OCI-M1 (cell line): ENCODE measurements around the gene NAT16.

Source experiments
- DNase-seq: peaks from one replicate; lab custom pipeline; 2025; lab: John Stamatoyannopoulos, UW

Gene NAT16

DNA sequence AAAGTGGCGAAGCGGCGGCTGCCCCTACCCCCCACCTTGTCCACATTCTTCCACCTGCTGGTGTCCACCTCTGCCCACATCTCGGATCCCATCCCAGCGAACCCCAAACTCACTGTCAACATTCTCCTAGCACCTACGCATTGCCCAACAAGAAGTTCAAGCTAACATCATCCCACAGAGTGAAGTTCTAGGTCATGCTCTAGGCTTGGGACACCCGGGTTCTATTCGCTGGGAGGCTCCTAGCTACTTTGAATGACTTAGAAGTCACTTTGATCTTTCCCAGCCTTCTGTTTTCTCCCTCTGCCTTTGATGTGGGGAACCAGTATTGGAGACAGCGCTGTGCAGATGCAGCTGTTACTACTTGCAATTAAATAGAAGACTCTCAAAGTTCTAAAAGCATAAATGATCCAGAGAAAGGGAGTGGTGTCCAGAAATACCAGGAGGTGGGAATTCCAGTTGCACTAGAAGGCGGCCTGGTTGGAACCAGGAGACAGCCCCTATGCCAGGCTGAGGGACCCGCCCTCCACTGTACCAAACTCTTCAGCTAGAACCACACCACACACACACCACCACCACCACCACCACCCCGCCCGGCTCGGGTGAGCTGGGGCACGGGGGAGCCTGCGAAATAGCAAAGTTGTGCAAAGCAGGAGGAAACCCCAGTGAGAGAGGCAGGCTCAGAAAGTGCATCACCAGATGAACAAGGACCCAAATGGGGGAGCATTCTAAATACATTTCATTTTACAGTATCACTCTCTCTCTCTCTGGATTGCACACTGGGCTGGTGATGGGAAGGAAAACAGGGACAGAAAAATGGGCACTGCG is 9.3 kb downstream of the NAT16 start:
- no peak for DNase-seq

GRCh38 chr7:101169838-101170551 is 10.1 kb downstream of the NAT16 start:
- DNase-seq: peak; percentile 89

DNA sequence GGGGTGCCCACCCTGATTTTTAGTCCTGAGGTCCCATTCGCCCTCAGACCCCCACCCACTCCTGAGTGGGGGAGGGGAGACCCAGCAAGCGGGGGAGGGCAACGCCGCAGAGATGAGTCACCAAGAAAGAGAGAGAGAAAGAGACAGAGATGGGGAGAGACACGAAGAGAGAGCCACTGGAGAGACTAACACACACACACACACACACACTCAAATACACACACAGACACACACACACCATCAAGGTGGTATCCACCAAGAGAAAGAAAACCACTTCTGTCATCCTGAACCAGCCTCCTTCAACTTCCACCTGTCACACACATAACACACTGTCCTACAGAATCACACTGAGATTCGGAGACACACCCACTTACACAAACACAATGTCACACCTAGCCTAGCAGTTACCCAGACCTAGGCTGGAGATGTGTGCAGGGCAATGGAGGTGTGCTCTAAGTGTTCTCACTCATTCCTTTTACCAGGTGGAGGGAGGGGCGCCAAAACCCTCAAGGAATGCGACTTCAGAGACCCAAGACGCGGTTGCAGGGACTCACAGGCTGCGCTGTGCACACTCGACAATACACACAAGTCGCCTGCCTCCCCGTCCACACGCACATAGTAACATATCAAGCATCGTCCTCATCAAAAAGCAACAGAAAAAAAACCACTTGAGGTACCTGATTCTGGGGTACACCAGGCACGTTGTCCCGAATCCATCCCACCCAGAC is 10.8 kb downstream of the NAT16 start:
- peak; percentile 52 for DNase-seq

DNA sequence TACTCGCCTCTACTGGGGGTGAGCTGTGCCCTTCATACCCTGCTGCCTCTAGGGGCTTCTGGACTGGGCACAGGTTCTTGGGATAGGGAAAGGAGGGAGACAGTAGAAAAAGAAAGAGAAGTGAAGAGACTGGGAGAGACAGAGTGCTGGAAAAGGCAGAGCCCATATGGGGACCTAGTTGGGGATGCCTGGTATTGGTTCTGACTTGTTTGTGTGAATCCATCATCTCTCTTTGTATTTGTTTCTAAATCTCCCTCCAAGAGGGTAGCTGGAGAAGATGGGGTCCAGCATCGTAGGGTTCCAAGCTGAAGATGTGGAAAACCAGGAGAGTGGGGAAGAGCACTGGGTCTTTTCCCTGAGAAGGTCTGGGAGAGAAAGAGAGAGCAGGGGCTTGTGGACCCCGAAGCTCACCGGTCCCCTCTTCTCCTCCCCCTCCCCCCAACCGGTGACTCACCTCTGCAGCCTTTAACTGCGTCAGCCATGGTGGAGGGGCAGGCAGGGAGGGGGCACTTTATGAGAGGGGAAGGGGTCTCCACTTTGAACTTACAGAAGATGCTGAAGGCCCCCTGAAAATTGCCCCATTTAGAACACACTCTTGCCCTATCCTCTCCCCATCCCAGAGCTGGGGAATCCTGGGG is 11.6 kb downstream of the NAT16 start:
- DNase-seq: no peak

GRCh38 chr7:101167645-101168411 is 12.3 kb downstream of the NAT16 start:
- DNase-seq: no peak

- DNase-seq: peak; percentile 41
Measured at GRCh38 chr7:101166909-101167644, 13.0 kb downstream of the NAT16 start.

GRCh38 chr7:101166648-101166908 is 13.5 kb downstream of the NAT16 start:
- DNase-seq: no peak

DNA sequence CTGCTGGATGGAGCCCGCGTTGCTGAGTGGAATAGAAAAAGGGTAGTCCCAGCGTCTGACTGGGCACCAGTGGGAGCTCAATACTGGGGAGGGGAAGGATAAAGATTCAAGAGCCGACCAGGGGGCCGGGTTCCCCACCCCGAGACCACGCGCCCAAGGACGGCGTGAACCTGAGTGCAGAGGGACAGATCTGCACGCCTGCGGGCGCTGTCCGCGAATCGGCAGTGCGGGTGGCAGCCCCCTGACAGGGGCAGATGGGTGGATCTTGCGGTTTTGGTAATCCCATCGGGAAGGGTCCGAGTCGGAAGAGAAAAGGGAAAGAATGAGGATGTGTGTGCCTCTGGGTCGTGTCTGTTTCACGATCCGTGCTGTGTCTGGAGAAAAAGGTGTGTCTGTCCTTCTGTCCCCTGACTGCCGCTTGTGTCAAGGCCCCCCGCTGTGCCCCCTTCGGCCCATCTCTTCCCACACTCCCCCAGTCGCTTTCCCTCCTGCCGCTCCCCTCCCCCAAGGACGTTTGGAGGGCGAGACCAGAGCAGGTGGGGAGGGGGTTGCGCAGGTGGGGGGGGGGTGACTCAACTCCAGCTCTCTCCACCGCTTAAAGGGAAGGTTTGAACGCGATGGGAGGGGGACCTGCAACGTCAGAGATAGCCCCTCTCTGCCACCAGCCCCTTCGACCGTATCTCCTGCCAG is 14.0 kb downstream of the NAT16 start:
- no peak for DNase-seq

- peak; percentile 99 for DNase-seq
Measured at GRCh38 chr7:101165075-101165957, 14.8 kb downstream of the NAT16 start, which contains the start of gene VGF. VGF (minus strand) TSS chr7:101165569; CDS start chr7:101164843, 726 bp downstream.

DNA sequence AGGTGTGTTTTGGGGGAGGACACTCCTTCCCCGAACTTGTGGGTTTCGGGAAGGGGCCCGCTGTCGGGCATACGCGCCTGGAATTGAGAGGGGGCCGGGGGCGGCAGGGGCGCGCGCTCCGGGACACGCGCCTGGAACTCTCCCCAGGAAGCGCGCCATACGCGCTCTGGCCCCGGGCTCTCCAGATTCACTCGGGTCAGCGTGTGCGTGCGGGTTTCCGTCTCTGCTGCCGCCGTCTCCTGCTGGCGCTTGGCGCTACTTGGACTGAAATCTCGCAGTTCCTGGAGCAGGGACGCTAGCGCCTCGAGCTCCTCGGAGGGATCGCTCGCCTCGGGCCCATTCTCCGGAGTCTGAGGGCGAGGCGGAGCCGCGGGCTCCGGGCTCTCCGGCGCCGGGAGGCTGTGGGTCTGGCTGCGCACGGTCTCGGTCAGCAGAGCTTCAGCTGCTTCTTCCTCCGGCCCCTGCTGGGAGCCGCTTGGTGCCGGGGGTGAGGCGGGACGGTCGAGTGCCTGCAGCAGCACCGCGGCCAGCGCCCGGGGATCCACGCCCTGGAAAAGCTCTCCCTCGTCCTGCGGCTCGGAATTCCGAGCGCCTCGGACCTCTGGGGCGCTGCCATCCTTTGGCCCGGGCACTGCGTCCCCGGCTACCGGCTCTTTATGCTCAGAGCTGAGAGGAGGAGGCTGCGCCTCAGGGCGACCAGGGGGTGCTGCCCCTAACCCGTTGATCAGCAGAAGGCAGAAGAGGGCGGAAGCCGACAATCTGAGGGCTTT is 15.8 kb downstream of the NAT16 start:
- DNase-seq: no peak

- DNase-seq: peak; percentile 80
Measured at GRCh38 chr7:101163279-101164070, 16.6 kb downstream of the NAT16 start.

GRCh38 chr7:101162551-101163278 is 17.4 kb downstream of the NAT16 start:
- DNase-seq: peak; percentile 82

DNA sequence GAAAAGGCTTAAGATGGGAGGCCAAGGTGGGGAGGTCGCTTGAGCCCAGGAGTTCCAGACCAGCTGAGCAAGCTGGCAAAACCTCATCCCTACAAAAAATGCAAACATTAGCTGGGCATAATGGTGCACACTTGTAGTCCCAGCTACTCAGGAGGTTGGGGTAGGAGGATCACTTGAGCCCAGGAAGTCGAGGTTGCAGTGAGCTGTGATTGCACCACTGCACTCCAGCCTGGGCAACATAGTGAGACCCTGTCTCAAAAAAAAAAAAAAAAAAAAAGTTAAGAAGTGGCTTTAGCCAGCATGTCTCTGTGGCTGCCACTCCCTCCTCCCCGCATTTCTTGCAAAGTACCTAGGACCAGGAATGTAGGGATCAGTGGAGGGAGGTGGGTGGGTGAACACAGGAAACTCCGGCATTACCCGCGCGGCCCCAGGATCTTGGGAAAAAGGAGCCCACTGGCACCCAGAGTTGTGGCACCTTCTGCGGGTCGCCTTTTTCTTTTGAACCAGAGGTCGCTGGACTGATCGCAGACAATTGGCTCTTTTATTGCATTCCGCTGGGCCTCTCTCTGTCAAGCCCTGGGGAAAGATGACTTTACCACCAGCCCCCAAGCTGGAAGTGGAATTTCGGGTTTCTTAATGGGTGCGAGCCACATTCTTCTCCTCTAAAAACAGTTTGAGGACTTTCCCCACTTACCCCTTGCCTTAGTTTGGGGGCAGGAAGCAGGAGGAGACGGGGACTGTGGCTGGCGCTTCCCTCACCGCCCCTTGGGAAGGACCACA is 18.2 kb downstream of the NAT16 start:
- DNase-seq: no peak

DNA sequence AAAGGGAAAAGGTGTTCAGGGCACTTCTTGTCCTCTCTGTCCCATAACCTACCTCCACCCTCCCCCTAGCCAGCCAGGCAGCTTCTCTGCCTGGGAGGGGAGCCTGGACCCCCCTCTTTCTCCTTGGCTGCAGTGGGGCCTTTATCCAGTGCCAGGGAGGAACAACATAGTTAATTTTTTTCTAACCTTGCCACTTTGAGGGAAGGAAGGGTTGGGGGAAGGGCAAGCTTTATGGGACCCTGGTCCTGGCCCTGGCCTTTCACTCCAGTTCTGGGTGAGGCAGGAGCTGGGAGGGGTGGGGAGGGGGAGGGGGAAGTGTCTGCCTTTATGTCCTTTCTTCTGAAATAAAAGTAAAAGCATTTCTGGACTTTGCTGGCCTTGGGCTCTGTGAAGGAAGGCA is 19.2 kb downstream of the NAT16 start:
- DNase-seq: no peak

- no peak for DNase-seq
Measured at GRCh38 chr7:101159696-101160674, 20.1 kb downstream of the NAT16 start.
